HepG2 (cell line): ENCODE data around the gene TLE1. TPM values are rescaled to one million over a fixed set of nuclear protein-coding genes. Genes with fewer than 3 reads are reported as not detected.

Experiments used
- ATAD3A ChIP-seq: sonication (generic); formaldehyde crosslinking; IDR thresholded peaks from 2 replicates; pipeline ENCODE4 v1.4.0; 2020; ENCODE audit warnings: missing genetic modification reagents
- ATF1 ChIP-seq: IDR thresholded peaks from 2 replicates; pipeline ENCODE4 v1.6.1; 2016; ENCODE audit warnings: mild to moderate bottlenecking, control low read depth
- FOSL1 ChIP-seq: sonication (generic); formaldehyde crosslinking; IDR thresholded peaks from 2 replicates; pipeline ENCODE4 v1.9.0; 2021; ENCODE audit warnings: missing genetic modification reagents, borderline replicate concordance
- GLI4 ChIP-seq: sonication (generic); formaldehyde crosslinking; IDR thresholded peaks from 2 replicates; pipeline ENCODE4 v1.5.1; 2020; ENCODE audit warnings: missing genetic modification reagents, mild to moderate bottlenecking, moderate library complexity, borderline replicate concordance
- GTF3A ChIP-seq: sonication (generic); formaldehyde crosslinking; conservative IDR thresholded peaks from 2 replicates; pipeline ENCODE4 v1.4.0; 2020; ENCODE audit warnings: mild to moderate bottlenecking, missing genetic modification reagents
- HMG20B ChIP-seq: conservative IDR thresholded peaks from 2 replicates; pipeline ENCODE4 v1.6.1; 2016; ENCODE audit warnings: missing genetic modification reagents, missing compliant biosample characterization
- HNF4A ChIP-seq: sonication (generic); formaldehyde crosslinking; IDR thresholded peaks from 2 replicates; pipeline ENCODE4 v1.4.0; 2020; ENCODE audit warnings: missing genetic modification reagents
- NFE2L2 ChIP-seq: fragments of 150-350 bp; IDR thresholded peaks from 2 replicates; pipeline ENCODE4 v1.6.1; 2014; ENCODE audit warnings: low read length
- RFX1 ChIP-seq: fragments of 450-650 bp; IDR thresholded peaks from 2 replicates; pipeline ENCODE4 v1.6.1; 2017
- TAF15 ChIP-seq: fragments of 200-400 bp; formaldehyde crosslinking; IDR thresholded peaks from one replicate; pipeline ENCODE4 v1.6.1; 2018; ENCODE audit warnings: mild to moderate bottlenecking, low read depth, low read length; ENCODE audit not compliant: poor library complexity, severe bottlenecking
- TCF7 ChIP-seq: sonication (generic); IDR thresholded peaks from 2 replicates; pipeline ENCODE4 v1.6.1; 2016; ENCODE audit warnings: antibody characterized with exemption, low read depth
- ZFP62 ChIP-seq: sonication (generic); formaldehyde crosslinking; IDR thresholded peaks from 2 replicates; pipeline ENCODE4 v1.4.0; 2020; ENCODE audit warnings: missing genetic modification reagents
- ZNF33A ChIP-seq: sonication (generic); formaldehyde crosslinking; IDR thresholded peaks from 2 replicates; pipeline ENCODE4 v1.5.1; 2020; ENCODE audit warnings: missing genetic modification reagents, mild to moderate bottlenecking, moderate library complexity, borderline replicate concordance
- ZNF850 ChIP-seq: sonication (generic); formaldehyde crosslinking; conservative IDR thresholded peaks from 2 replicates; pipeline ENCODE4 v1.9.0; 2021; ENCODE audit warnings: mild to moderate bottlenecking, missing genetic modification reagents
- ZSCAN25 ChIP-seq: sonication (generic); formaldehyde crosslinking; IDR thresholded peaks from 2 replicates; pipeline ENCODE4 v1.8.0; 2022; ENCODE audit warnings: mild to moderate bottlenecking, missing genetic modification reagents
- polyA plus RNA-seq, 8 experiments: library from polyadenylated mRNA; depleted of rRNA in 3 of 8; stranded (reverse) in 7 of 8; unstranded in 1 of 8; fragments of >200 nt; fragmentation: Illumina TruSeq in 4 of 8; extraction: Trizol in 4 of 8; gene quantifications; 2 replicates each; pipeline versions ENCODE4 v1.2.1 to v1.2.3, GENCODE V29; 2011 to 2016; ENCODE audit warnings: low read depth in 4 of 8, missing spikeins in 1 of 8, mixed read lengths in 1 of 8; ENCODE audit not compliant: insufficient read depth in 1 of 8
- total RNA-seq, 5 experiments: library from RNA; depleted of rRNA; stranded (reverse); fragments of >200 nt; fragmentation: Illumina TruSeq; extraction: Trizol; gene quantifications; 2 replicates each; pipeline ENCODE4 v1.2.3, GENCODE V29; 2016; ENCODE audit warnings: low read depth in 1 of 5
- TF ChIP-seq, protein P1 (sequence below): sonication (generic); formaldehyde crosslinking; IDR thresholded peaks from 2 replicates; pipeline ENCODE4 v1.5.1; 2020; ENCODE audit warnings: missing genetic modification reagents, mild to moderate bottlenecking, borderline replicate concordance
- TF ChIP-seq, protein P2 (sequence below): sonication (generic); formaldehyde crosslinking; IDR thresholded peaks from 2 replicates; pipeline ENCODE4 v1.4.0; 2020; ENCODE audit warnings: mild to moderate bottlenecking, missing genetic modification reagents
- TF ChIP-seq, protein P3 (sequence below), 2 experiments: sonication (generic) in 1 of 2; formaldehyde crosslinking in 1 of 2; IDR thresholded peaks; 2 replicates each; pipeline versions ENCODE4 v1.5.1 to v1.6.1; 2011 to 2020; ENCODE audit warnings: borderline replicate concordance in 1 of 2, low read depth in 1 of 2, low read length in 1 of 2, mild to moderate bottlenecking in 1 of 2, missing genetic modification reagents in 1 of 2, moderate library complexity in 1 of 2

Gene TLE1
- total and polyA plus RNA-seq, 2 of the 13 experiments (the other 11 are each of a cell fraction or from before 2014, with no cell fraction given) = 35.9 to 109 TPM

DNA sequence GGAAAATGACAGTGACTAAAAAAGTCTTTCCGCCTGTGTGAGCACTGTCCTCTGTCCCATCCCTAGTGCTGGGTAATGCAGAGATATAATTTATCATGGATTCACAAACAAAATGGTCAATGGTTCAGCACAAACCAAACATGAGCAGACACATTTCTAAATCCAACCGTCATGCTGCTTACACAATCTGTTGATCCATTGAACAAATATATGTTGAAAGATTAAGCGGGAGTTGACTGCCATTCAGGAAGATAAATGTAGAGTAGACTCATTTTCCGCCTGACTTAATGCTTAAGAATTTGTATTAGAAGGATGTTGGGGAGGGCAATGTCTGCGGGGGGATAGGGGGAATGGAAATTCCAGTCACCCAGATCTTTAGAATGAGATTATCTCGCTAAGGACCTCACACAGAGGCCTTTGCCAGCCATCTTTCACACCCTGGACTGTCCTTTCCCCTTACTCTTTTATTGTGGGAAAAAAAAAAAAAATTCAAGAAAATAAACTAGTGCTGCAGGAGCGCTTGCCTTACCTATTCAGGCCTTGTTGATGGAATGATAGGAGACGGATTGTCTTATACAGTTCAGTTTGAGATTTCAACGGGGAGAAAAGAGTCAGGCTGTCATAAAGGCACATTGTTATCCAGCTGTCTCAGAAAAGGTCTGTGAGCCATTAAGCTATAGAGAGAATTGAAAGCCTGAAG is 153.7 kb downstream of the TLE1 start (continued):
- TF ChIP-seq TCF7 (peak; percentile 83), HNF4A (CRISPR knock-in tag) (peak; percentile 88), GTF3A (CRISPR knock-in tag) (no peak), ZSCAN25 (CRISPR knock-in tag) (no peak), RFX1 (no peak), NFE2L2 (peak; percentile 66; the same call in 1 of the 2 replicates), GLI4 (CRISPR knock-in tag) (no peak), ZNF33A (CRISPR knock-in tag) (no peak), TAF15 (no peak), HMG20B (peak; percentile 93), ZFP62 (CRISPR knock-in tag) (no peak), ZNF850 (CRISPR knock-in tag) (no peak), ATF1 (peak; percentile 74), FOSL1 (CRISPR knock-in tag) (peak; percentile 66; the same call in 1 of the 2 replicates), ATAD3A (CRISPR knock-in tag) (no peak)
- TF ChIP-seq, protein P1, sequence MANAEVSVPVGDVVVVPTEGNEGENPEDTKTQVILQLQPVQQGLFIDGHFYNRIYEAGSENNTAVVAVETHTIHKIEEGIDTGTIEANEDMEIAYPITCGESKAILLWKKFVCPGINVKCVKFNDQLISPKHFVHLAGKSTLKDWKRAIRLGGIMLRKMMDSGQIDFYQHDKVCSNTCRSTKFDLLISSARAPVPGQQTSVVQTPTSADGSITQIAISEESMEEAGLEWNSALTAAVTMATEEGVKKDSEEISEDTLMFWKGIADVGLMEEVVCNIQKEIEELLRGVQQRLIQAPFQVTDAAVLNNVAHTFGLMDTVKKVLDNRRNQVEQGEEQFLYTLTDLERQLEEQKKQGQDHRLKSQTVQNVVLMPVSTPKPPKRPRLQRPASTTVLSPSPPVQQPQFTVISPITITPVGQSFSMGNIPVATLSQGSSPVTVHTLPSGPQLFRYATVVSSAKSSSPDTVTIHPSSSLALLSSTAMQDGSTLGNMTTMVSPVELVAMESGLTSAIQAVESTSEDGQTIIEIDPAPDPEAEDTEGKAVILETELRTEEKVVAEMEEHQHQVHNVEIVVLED (CRISPR knock-in tag) = peak; percentile 36; the same call in 1 of the 2 replicates
- TF ChIP-seq, protein P2, sequence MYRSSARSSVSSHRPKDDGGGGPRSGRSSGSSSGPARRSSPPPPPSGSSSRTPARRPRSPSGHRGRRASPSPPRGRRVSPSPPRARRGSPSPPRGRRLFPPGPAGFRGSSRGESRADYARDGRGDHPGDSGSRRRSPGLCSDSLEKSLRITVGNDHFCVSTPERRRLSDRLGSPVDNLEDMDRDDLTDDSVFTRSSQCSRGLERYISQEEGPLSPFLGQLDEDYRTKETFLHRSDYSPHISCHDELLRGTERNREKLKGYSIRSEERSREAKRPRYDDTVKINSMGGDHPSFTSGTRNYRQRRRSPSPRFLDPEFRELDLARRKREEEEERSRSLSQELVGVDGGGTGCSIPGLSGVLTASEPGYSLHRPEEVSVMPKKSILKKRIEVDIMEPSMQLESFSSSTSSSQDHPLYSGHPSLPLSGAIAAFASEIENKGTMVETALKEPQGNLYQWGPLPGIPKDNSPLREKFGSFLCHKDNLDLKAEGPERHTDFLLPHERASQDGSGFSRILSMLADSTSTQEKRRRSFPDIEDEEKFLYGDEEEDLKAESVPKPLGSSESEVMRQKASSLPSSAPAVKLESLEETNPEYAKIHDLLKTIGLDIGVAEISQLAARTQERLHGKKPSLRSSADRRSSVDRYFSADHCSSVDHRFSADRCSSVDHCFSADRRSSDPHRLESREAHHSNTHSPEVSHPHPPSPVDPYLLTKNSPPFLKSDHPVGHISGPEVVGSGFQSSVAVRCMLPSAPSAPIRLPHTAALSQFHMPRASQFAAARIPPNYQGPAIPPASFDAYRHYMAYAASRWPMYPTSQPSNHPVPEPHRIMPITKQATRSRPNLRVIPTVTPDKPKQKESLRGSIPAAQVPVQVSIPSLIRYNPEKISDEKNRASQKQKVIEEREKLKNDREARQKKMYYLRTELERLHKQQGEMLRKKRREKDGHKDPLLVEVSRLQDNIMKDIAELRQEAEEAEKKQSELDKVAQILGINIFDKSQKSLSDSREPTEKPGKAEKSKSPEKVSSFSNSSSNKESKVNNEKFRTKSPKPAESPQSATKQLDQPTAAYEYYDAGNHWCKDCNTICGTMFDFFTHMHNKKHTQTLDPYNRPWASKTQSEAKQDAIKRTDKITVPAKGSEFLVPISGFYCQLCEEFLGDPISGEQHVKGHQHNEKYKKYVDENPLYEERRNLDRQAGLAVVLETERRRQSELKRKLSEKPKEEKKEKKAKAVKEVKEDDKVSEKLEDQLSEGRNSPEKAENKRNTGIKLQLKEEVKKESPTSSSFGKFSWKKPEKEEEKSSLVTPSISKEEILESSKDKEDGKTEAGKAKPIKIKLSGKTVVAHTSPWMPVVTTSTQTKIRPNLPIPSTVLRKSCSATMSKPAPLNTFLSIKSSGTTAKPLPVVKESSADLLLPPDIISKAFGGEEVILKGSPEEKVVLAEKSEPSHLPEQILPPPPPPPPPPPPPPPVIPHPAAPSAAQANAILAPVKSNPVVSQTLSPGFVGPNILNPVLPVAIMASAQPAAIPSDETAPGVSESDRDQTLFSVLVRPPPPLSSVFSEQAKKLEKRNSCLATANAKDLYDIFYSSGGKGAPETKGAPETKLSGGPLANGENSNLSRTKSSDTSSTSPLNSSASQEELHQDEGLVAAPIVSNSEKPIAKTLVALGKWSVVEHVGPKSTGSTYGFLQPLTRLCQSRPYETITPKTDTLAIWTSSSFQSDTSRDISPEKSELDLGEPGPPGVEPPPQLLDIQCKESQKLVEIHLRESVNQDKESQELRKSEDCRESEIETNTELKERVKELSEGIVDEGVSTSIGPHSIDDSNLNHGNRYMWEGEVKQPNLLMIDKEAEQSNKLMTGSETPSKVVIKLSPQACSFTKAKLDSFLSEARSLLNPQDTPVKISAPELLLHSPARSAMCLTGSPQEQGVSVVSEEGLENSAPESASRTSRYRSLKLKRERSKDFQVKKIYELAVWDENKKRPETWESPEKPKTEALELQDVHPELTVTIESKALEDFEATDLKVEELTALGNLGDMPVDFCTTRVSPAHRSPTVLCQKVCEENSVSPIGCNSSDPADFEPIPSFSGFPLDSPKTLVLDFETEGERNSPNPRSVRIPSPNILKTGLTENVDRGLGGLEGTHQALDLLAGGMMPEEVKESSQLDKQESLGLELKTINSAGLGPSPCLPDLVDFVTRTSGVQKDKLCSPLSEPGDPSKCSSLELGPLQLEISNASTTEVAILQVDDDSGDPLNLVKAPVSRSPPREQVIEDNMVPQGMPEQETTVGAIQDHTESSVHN (CRISPR knock-in tag) = no peak
- TF ChIP-seq, protein P3, sequence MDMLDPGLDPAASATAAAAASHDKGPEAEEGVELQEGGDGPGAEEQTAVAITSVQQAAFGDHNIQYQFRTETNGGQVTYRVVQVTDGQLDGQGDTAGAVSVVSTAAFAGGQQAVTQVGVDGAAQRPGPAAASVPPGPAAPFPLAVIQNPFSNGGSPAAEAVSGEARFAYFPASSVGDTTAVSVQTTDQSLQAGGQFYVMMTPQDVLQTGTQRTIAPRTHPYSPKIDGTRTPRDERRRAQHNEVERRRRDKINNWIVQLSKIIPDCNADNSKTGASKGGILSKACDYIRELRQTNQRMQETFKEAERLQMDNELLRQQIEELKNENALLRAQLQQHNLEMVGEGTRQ (IDR thresholded peaks at IDR 0.05; ENCODE audit: low read depth, low read length) = no peak
- TF ChIP-seq, protein P3 (CRISPR knock-in tag; IDR thresholded peaks at IDR 0.05; ENCODE audit: borderline replicate concordance) = no peak
